ENCODE measurements around the gene ZNF223.
A peak's percentile ranks its signal among the peaks of the same experiment; 100 is the strongest.

The ZNF223 gene

DNA sequence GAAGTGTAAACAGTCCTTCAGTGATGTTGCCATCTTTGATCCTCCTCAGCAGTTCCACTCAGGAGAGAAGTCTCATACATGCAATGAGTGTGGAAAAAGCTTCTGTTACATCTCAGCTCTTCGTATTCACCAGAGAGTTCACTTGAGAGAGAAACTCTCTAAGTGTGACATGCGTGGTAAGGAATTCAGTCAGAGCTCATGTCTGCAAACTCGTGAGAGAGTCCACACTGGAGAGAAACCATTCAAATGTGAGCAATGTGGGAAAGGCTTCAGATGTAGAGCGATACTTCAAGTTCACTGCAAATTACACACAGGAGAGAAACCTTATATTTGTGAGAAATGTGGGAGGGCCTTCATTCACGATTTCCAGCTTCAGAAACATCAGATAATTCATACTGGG is 41.4 kb upstream of the ZNF223 start:
- no peak overlapping the region for H3K4me3 ChIP-seq (ENCODE audit: low read length)
- no peak for DNase-seq (ENCODE audit: low read depth)
- TF ChIP-seq, protein P1, sequence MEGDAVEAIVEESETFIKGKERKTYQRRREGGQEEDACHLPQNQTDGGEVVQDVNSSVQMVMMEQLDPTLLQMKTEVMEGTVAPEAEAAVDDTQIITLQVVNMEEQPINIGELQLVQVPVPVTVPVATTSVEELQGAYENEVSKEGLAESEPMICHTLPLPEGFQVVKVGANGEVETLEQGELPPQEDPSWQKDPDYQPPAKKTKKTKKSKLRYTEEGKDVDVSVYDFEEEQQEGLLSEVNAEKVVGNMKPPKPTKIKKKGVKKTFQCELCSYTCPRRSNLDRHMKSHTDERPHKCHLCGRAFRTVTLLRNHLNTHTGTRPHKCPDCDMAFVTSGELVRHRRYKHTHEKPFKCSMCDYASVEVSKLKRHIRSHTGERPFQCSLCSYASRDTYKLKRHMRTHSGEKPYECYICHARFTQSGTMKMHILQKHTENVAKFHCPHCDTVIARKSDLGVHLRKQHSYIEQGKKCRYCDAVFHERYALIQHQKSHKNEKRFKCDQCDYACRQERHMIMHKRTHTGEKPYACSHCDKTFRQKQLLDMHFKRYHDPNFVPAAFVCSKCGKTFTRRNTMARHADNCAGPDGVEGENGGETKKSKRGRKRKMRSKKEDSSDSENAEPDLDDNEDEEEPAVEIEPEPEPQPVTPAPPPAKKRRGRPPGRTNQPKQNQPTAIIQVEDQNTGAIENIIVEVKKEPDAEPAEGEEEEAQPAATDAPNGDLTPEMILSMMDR (conservative IDR thresholded peaks at IDR 0.05; ENCODE audit: low read depth, low read length) = no peak

DNA sequence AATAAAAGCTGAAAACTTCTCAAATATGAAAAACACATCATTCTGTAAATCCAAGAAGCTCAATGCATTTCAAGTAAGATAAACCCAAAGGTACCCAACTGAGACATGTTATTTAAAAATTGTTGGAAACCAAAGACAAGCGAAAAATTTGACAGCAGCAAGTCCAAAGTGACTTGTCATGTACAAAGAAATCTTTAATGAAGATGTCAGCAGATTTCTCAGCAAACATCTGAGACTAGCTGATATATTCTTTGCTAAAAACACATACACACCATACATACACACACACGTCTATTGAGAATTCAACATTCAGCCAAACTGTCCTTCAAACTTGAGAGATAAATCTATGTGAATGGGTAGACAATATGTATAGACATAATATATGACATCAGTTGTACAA is 32.3 kb upstream of the ZNF223 start:
- DNase-seq (ENCODE audit: low read depth) = no peak
- TF ChIP-seq, protein P1 (conservative IDR thresholded peaks at IDR 0.05; ENCODE audit: low read depth, low read length) = no peak
- no peak overlapping the region for H3K4me3 ChIP-seq (ENCODE audit: low read length)

DNA sequence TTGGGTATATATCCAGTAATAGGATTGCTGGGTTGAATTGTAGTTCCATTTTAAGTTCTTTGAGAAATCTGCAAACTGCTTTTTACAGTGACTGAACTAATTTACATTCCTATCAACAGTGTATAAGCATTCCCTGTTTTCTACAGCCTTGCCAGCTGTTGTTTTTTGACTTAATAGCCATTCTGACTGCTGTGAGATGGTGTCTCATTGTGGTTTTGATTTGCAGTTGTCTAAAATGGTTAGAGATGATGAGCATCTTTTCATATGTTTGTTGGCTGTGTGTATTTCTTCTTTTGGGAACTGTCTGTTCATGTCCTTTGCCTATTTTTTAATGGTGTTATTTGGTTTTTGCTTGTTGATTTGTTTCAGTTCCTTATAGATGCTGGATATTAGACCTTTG is 30.6 kb upstream of the ZNF223 start:
- DNase-seq (ENCODE audit: low read depth) = no peak
- H3K4me3 ChIP-seq (ENCODE audit: low read length) = no peak overlapping the region
- TF ChIP-seq, protein P1 (conservative IDR thresholded peaks at IDR 0.05; ENCODE audit: low read depth, low read length) = no peak

DNA sequence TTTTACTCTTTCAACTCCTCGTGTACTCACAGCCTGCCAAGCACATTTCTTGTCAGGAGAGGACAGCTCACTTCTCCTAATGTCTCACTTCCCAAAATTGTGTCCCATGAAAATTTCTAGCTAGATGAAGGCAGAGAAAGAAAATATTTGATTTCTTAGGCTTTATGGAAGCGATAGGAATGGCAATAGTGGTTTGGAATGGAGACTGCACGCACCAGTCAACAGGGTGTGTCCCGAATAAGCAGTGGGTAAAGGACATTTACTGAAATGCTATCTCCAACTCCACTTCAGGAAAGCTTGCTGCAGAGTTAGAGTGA is 27.0 kb upstream of the ZNF223 start:
- H3K4me3 ChIP-seq (ENCODE audit: low read length) = peak overlapping the region; percentile 92
- DNase-seq (ENCODE audit: low read depth) = no peak
- TF ChIP-seq, protein P1 (conservative IDR thresholded peaks at IDR 0.05; ENCODE audit: low read depth, low read length) = no peak

DNA sequence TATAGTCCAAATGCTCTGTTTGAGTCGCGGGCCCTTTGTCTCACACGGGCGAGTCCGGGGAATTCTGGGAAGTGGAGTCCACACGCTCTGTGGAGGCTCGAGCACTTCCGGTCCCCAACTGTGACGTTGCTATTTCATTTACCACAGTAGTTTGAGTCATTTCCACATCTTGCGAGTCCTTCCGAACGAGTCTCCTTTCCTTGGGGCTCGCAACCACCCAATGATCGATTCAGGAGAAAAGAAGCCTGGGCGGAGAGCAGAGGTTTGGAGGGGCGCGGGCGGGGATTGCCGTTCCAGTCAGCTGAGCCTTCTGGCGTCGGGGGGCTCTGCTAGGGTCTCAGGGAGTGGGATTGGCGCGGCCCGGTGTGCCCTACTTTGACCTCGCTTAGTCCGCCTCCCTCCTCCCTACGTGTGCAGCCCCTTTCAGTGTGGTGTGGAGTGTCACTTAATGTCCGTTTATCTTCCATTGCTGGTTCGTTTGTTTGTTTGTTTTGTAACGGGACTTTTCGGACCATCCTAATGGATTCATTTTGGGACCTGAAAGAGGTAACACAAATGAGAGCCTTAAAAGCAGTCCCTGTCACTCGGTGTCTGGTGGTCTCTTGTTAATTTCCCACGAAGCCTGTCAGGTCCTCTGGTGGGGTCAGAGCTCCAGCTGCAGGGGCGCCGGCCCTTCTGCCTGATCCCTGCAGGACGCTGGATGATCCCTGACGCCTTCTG is 26.5 kb upstream of the ZNF223 start, which contains the start of gene ZNF222:
ZNF222 (plus strand) TSS at position 163 of the 720 bp plus-strand sequence; CDS start at position 221, 58 bp downstream.
- DNase-seq (ENCODE audit: low read depth) = peak; percentile 50
- TF ChIP-seq, protein P1 (conservative IDR thresholded peaks at IDR 0.05; ENCODE audit: low read depth, low read length) = no peak
- peak within 1 kb of the TSS; percentile 92 for H3K4me3 ChIP-seq (ENCODE audit: low read length)

DNA sequence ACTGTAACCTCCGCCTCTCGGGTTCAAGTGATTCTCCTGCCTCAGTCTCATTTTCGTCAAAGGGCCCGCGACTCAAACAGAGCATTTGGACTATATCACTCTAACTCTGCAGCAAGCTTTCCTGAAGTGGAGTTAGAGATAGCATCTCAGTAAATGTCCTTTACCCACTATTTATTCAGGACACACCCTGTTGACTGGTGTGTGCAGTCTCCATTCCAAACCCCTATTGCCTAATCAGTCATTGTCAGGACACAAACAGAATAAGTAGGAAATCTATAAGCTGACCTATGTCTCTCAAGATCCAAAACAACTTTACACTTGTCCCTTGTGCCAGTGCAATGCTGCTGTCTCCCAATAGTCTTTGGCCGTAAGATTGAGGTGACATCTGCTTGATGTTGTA is 25.2 kb upstream of the ZNF223 start:
- TF ChIP-seq, protein P1 (conservative IDR thresholded peaks at IDR 0.05; ENCODE audit: low read depth, low read length) = no peak
- no peak for DNase-seq (ENCODE audit: low read depth)
- no peak overlapping the region for H3K4me3 ChIP-seq (ENCODE audit: low read length)

DNA sequence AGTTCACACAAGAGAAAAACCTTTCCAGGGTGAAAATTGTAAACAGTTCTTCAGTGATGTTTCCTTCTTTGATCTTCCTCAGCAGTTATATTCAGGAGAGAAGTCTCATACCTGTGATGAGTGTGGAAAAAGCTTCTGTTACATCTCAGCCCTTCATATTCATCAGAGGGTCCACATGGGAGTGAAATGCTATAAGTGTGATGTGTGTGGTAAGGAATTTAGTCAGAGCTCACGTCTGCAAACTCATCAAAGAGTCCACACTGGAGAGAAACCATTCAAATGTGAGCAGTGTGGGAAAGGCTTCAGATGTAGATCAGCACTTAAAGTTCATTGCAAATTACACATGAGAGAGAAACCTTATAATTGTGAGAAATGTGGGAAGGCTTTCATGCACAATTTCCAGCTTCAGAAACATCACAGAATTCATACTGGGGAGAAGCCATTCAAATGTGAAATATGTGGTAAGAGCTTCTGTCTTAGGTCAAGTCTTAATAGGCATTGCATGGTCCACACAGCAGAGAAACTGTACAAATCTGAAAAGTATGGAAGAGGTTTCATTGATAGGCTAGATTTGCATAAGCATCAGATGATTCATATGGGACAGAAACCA is 19.7 kb upstream of the ZNF223 start:
- no peak for DNase-seq (ENCODE audit: low read depth)
- no peak overlapping the region for H3K4me3 ChIP-seq (ENCODE audit: low read length)
- TF ChIP-seq, protein P1 (conservative IDR thresholded peaks at IDR 0.05; ENCODE audit: low read depth, low read length) = no peak

Data from retinal pigment epithelial cell (primary cell).